ENCODE results near the gene CTRB1. TPM values are rescaled to one million over a fixed set of nuclear protein-coding genes. Genes with fewer than 3 reads are reported as not detected.
A peak's percentile ranks its signal among the peaks of the same experiment; 100 is the strongest.

CTRB1 gene
- total RNA-seq, 1 donor from 2014 or later = not detected

DNA sequence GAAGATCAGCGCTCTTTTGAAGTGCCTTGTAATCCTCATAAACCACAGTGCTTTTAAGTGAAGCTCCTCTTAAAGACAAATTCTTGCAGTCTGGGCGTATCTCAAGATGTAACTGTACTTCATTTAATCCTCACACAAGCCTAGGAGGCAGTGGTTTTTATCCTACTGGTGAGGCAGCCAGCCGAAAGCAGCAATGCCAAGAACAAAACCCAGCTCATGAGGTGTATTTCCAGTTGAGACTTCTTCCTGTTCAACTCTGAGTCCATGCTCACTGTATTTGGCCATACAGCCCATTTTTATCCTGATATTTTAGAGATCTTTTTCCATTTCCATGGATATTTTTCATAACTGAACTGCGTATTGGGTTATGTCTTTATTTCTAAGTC, 25.5 kb upstream of the CTRB1 start:
- Mint-ChIP-seq H3K27me3 (ENCODE audit: unreplicated experiment) (peaks cover 5% of the 10 kb centered on the region), H3K36me3 (ENCODE audit: low read depth, unreplicated experiment) (no peaks in the 10 kb centered on the region), H3K4me3 (ENCODE audit: unreplicated experiment) (peak overlapping the region; percentile 27), H3K27ac (ENCODE audit: unreplicated experiment) (no peak overlapping the region), H3K9me3 (ENCODE audit: unreplicated experiment) (no peaks in the 10 kb centered on the region), H3K4me1 (ENCODE audit: unreplicated experiment) (no peaks in the 10 kb centered on the region)
- TF ChIP-seq, protein P1, sequence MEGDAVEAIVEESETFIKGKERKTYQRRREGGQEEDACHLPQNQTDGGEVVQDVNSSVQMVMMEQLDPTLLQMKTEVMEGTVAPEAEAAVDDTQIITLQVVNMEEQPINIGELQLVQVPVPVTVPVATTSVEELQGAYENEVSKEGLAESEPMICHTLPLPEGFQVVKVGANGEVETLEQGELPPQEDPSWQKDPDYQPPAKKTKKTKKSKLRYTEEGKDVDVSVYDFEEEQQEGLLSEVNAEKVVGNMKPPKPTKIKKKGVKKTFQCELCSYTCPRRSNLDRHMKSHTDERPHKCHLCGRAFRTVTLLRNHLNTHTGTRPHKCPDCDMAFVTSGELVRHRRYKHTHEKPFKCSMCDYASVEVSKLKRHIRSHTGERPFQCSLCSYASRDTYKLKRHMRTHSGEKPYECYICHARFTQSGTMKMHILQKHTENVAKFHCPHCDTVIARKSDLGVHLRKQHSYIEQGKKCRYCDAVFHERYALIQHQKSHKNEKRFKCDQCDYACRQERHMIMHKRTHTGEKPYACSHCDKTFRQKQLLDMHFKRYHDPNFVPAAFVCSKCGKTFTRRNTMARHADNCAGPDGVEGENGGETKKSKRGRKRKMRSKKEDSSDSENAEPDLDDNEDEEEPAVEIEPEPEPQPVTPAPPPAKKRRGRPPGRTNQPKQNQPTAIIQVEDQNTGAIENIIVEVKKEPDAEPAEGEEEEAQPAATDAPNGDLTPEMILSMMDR (IDR thresholded peaks at IDR 0.05; ENCODE audit: unreplicated experiment) = no peak
- DNase-seq (ENCODE audit: low spot score) = no peak

DNA sequence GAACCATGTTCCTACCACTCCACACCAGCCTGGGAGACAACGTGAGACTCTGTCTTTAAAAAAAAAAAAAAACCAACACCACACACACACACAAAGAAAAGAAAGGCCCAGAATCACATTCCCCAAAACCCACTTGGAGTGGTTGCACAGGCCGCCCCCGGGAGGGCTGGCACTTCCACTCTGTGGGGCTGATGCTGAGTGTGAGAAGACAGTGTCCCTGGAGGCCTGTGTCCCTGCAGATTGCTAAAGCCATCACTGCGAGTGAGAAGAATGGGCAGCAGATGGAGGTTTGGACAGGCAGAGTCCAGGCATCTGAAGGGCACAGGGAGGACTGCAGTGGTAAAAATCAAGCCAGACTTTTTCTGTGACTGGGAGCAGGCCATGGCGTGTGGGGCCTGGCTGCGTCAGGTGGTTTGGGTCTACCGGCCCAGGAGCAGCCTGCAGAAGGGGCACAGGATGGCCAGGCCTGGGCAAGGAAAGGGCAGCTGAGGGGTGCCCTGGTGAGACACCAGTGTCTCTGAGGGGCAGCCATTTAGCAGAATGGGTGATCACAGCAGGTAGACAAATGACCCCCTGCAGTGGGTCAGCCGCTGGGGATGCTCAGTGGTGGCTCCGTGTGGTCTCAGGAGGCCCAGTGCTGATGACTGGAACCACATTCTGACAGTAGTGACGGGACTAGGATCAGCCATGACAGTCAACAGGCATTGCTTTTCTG, 24.9 kb upstream of the CTRB1 start:
- H3K4me3 Mint-ChIP-seq (ENCODE audit: unreplicated experiment) = peak overlapping the region; percentile 27
- H3K27me3 Mint-ChIP-seq (ENCODE audit: unreplicated experiment) = peaks cover 5% of the 10 kb centered on the region
- TF ChIP-seq, protein P1 (IDR thresholded peaks at IDR 0.05; ENCODE audit: unreplicated experiment) = no peak
- no peaks in the 10 kb centered on the region for H3K4me1 Mint-ChIP-seq (ENCODE audit: unreplicated experiment)
- no peaks in the 10 kb centered on the region for H3K9me3 Mint-ChIP-seq (ENCODE audit: unreplicated experiment)
- no peaks in the 10 kb centered on the region for H3K36me3 Mint-ChIP-seq (ENCODE audit: low read depth, unreplicated experiment)
- no peak for DNase-seq (ENCODE audit: low spot score)
- H3K27ac Mint-ChIP-seq (ENCODE audit: unreplicated experiment) = no peak overlapping the region

DNA sequence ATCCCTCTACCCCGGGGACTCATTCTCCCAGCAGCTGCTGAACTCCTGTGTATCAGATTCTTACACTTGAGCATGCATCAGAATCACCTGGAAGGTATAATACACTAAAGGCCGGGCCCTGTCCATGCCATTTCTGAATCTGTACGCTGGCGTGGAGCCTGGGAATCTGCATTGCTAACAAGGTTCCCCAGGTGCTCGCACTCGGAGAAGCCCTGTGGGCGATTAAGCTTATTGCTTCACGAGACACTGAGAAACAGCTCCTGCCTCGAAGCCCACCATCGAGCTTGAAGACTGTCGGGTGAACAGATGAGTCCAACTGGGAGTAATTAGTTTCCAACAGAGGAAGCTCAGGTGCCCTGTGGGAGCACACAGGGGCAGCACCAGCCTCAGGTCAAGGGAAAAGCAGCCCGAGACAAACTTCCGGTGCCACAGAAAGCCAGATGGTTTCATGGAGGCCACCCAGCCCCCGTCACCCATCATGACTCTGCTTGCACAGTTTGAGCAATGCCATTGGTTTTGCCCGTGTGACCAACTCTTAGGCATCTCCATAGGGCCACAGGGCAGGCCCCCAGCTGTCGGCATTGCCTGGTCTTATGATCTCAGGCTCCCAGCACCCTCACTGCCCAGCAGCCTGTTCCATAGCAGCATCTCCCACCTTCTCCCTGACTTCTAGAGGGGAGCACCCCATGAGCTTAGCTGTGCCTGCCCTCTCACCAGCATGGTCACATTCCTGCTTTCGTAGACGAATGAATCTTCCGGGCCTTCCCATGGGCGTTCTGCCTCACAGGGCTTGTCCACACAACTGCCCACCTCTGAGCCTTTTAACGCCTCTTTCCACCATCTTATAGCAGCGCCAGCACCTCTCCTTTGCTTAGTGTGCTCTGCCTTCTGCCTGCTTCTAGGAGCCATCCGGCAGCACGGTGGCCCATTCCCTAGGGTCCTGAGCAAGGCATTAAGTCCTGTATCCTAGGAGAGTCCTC, 22.7 kb upstream of the CTRB1 start:
- no peak for DNase-seq (ENCODE audit: low spot score)
- Mint-ChIP-seq H3K27ac (ENCODE audit: unreplicated experiment) (no peak overlapping the region), H3K36me3 (ENCODE audit: low read depth, unreplicated experiment) (no peaks in the 10 kb centered on the region), H3K9me3 (ENCODE audit: unreplicated experiment) (no peaks in the 10 kb centered on the region), H3K4me1 (ENCODE audit: unreplicated experiment) (no peaks in the 10 kb centered on the region), H3K4me3 (ENCODE audit: unreplicated experiment) (no peak overlapping the region), H3K27me3 (ENCODE audit: unreplicated experiment) (no peaks in the 10 kb centered on the region)
- TF ChIP-seq, protein P1 (IDR thresholded peaks at IDR 0.05; ENCODE audit: unreplicated experiment) = no peak

DNA sequence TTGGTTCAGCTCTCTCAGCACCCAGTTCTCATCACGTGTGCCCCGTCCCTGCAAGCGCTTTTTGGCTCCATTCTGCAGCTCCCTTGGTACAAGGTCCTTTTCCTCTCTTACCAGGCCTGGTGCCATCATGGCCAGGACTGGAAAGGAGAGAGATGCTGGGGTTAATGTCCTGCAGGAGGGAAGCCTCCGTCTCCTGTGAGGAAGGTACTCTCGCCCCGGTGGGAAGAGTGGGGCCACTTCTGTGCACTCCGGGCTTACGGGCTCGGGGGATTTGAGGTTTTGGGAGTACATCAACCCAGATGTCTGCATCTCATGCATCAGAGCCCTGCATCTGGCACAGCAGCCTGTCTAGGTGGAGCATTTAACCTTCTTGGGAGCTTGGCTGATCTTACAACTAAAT, 22.0 kb upstream of the CTRB1 start:
- Mint-ChIP-seq H3K9me3 (ENCODE audit: unreplicated experiment) (no peaks in the 10 kb centered on the region), H3K27me3 (ENCODE audit: unreplicated experiment) (no peaks in the 10 kb centered on the region), H3K4me3 (ENCODE audit: unreplicated experiment) (no peak overlapping the region), H3K4me1 (ENCODE audit: unreplicated experiment) (no peaks in the 10 kb centered on the region), H3K27ac (ENCODE audit: unreplicated experiment) (no peak overlapping the region), H3K36me3 (ENCODE audit: low read depth, unreplicated experiment) (no peaks in the 10 kb centered on the region)
- DNase-seq (ENCODE audit: low spot score) = no peak
- TF ChIP-seq, protein P1 (IDR thresholded peaks at IDR 0.05; ENCODE audit: unreplicated experiment) = no peak
